Ishikawa (cell line): ENCODE measurements around the gene PSMA7.
A peak's percentile ranks its signal among the peaks of the same experiment; 100 is the strongest.

Experiments
- CEBPB ChIP-seq: IDR thresholded peaks from 2 replicates; pipeline ENCODE4 v1.6.1; 2012
- CREB1 ChIP-seq: IDR thresholded peaks from 2 replicates; pipeline ENCODE4 v1.6.1; 2012; ENCODE audit warnings: low read depth
- EGR1 ChIP-seq: IDR thresholded peaks from 2 replicates; pipeline ENCODE4 v1.6.1; 2012
- EP300 ChIP-seq: IDR thresholded peaks from 2 replicates; pipeline ENCODE4 v1.6.1; 2012; ENCODE audit warnings: borderline replicate concordance
- FOXM1 ChIP-seq: IDR thresholded peaks from 2 replicates; pipeline ENCODE4 v1.6.1; 2012; ENCODE audit warnings: low read depth, borderline replicate concordance
- MAX ChIP-seq: IDR thresholded peaks from 2 replicates; pipeline ENCODE4 v1.6.1; 2012
- NFIC ChIP-seq: IDR thresholded peaks from 2 replicates; pipeline ENCODE4 v1.6.1; 2012
- RAD21 ChIP-seq: IDR thresholded peaks from 2 replicates; pipeline ENCODE4 v1.6.1; 2012; ENCODE audit warnings: low read depth
- REST ChIP-seq: IDR thresholded peaks from 2 replicates; pipeline ENCODE4 v1.6.1; 2012; ENCODE audit warnings: low read depth, mild to moderate bottlenecking
- TAF1 ChIP-seq: IDR thresholded peaks from 2 replicates; pipeline ENCODE4 v1.6.1; 2012; ENCODE audit warnings: low read depth, mild to moderate bottlenecking
- TCF12 ChIP-seq: IDR thresholded peaks from 2 replicates; pipeline ENCODE4 v1.6.1; 2012; ENCODE audit warnings: low read depth
- TEAD4 ChIP-seq: IDR thresholded peaks from 2 replicates; pipeline ENCODE4 v1.6.1; 2012
- USF1 ChIP-seq: IDR thresholded peaks from 2 replicates; pipeline ENCODE4 v1.6.1; 2012
- YY1 ChIP-seq: IDR thresholded peaks from 2 replicates; pipeline ENCODE4 v1.6.1; 2012; ENCODE audit warnings: low read depth
- ZBTB7A ChIP-seq: IDR thresholded peaks from 2 replicates; pipeline ENCODE4 v1.6.1; 2012; ENCODE audit warnings: low read depth

PSMA7 gene

GRCh38 chr20:62161347-62161746 lies 18.2 kb upstream of the PSMA7 start:
- TF ChIP-seq TEAD4 (no peak), EGR1 (peak; percentile 58; the same call in 1 of the 2 replicates), REST (no peak)

GRCh38 chr20:62160876-62161275 lies 17.7 kb upstream of the PSMA7 start:
- TF ChIP-seq TEAD4 (no peak), REST (no peak), EGR1 (no peak), NFIC (no peak), MAX (no peak), EP300 (no peak), FOXM1 (no peak), ZBTB7A (no peak), CREB1 (no peak), USF1 (no peak), RAD21 (no peak), TAF1 (no peak), YY1 (no peak), TCF12 (no peak), CEBPB (no peak)

GRCh38 chr20:62160253-62160652 lies 17.1 kb upstream of the PSMA7 start:
- TF ChIP-seq ZBTB7A (no peak), TCF12 (no peak), USF1 (no peak), CEBPB (no peak), RAD21 (no peak), YY1 (no peak), CREB1 (no peak), MAX (no peak), NFIC (no peak)

- TF ChIP-seq NFIC (no peak), EGR1 (peak; percentile 83)
These were observed 16.6 kb upstream of the PSMA7 start for GRCh38 chr20:62159839-62160238.

- TF ChIP-seq TAF1: no peak
- TF ChIP-seq REST: no peak
- no peak for TF ChIP-seq MAX
- TF ChIP-seq RAD21: no peak
- TF ChIP-seq YY1: no peak
- no peak for TF ChIP-seq EGR1
- TF ChIP-seq ZBTB7A: no peak
- TF ChIP-seq TEAD4: no peak
- TF ChIP-seq CEBPB: no peak
- no peak for TF ChIP-seq TCF12
- TF ChIP-seq NFIC: no peak
- no peak for TF ChIP-seq USF1
- TF ChIP-seq FOXM1: no peak
- no peak for TF ChIP-seq EP300
- TF ChIP-seq CREB1: no peak
These were observed 15.9 kb upstream of the PSMA7 start for GRCh38 chr20:62159052-62159451.
